Activated CD8-positive, alpha-beta memory T cell treated with anti-CD3 and anti-CD28 coated beads for 4 hours (primary cell): ENCODE measurements around the gene LPP.
"Not testable (repeated sequence)": the region's sequence is repeated elsewhere in the genome, so short reads cannot be mapped to it uniquely, and the experiment has no call there.

Experiments used
- DNase-seq, 2 donors: peaks; one replicate each; pipeline ENCODE4 v3.0.0-alpha.2; 2020; ENCODE audit warnings: low read depth in 2 of 2

The LPP gene

DNA sequence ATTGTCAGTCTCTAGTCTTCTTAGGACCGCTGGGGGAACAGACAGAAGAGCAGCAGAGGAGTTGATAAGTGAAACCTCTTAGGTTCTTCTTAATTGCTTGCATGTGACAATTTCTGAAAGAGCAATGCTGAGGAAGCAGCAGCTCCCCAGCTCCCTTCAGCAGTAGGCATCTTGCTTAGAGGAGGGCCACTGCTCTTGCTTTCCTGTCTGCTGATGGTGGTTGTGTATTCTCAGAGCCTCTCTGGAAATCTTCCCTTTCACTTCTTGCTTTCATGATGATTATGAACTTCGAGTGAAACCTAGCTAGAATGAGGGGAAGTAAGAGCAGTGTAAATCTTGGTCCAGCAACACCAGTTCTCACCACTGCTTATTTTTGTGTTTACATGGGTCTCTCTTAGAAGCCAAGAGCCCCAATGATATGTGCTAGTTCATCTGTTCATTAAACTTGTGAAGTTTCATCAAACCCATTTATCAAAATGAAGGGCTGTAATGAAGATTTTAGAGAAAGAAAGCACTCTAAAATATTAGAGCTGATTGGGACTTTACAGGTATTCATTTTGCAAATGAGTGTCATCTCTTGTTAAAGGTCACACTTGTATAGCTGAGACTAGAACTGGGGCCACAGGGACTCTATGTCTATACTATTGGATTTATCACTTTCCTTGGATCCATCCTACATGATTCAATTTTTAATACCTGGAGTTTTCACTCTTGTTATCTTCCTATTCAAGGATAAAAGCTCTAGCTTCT is 246.7 kb downstream of the LPP start:
- DNase-seq: no peak

DNA sequence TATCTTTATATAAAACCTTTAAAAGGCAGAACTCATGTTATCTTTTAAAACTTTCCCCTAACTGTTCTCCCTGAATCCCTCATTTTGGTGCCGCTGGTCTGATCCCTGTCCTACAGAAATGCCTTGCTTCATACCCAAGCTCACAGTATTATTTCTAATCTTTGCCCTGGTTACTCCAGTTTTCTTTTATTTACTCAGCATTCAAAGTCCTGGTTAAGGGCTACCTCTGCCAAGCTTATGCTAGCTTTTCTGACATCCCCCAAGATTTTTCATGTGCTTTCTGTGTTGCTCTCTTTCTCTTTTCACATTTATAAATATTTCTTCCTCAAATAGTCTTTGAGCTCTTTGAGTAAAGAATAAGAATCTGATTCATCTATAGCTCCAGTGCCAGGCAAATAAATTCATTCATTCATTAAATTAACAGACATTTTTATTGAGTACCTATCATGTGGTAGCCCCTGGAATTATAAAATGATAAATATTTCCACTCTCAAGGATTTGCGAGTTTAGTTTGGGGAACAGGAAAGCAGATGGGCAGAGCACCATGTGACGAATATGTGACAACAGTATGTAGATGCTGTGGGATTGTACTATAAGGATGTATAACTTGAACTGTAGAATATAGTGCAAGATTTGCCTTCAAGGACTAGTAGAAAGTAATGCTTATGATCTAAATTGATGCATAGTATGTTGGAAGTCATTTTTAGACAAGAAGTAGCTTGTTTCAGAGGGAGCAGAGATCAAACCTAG is 247.5 kb downstream of the LPP start:
- no peak for DNase-seq

DNA sequence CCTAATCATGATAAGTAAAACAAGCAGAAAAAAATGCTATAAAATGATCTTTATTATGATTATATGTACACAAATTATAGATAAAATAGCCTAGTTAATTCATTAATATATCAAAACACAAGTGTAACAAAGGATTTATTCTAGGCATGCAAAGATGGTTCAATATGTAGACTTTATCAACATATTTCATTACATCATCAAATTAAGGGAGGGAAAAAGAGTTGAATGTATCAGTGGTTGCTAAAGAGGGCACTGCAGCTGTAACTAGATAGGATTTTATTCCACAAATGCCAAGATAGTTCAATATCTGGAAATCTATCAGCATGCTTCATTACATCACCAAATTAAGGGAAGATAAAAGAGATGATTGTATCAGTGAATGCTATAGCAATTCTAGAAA is 248.3 kb downstream of the LPP start:
- DNase-seq: no peak

DNA sequence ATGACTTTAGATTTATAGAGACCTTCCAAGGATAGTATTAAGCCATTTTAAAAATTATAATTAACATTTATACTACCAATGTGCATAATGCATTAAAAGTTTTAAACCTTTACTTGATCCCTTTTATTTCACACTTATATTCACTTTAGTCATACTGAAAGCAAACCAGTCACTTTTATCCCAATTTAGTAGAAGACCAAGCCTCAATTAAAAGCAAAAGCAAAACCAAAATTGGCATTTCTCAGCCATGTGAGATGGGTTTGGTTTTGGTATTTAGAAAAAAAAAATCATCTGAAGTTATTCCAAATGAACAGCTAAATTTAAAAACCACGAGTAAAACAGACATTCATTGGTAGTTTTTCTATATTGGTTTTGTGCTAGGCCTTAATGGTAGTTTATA is 249.4 kb downstream of the LPP start:
- no peak for DNase-seq

DNA sequence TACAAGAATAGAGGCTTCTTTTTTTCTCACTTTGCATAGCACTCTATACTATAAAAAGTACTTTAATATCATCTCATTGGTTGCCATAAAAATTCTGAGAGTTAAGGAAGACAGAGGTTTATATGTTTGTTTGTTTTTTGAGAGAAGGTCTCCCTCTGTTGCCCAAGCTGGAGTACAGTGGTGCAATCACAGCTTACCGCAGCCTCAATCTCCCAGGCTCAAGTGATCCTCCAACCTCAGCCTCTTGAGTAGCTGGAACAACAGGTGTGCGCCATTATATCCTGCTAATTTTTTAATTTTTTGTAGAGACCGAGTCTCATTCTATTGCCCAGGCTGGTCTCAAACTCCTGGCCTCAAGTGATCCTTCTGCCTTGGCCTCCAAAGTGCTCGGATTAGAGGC is 250.2 kb downstream of the LPP start:
- no peak for DNase-seq

DNA sequence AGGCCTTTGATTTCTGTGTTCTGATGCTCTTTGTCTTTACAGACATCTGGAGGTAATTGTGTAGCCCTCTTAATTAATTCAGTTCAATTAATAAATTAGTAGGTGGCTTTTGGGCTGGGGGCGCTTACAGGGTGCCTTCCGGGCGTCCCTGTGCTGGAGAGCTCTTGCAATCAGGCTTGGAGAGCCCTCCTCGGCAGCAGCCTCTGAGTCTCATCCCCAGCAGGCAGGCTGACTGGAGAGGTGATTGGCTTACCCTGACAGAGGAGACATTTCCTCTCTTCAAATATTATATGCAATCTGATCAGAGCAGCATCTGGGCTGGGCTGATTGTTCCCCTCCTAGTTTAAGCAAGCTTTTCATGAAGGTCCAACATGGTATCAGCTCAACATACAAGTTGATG is 250.7 kb downstream of the LPP start:
- DNase-seq: no peak

DNA sequence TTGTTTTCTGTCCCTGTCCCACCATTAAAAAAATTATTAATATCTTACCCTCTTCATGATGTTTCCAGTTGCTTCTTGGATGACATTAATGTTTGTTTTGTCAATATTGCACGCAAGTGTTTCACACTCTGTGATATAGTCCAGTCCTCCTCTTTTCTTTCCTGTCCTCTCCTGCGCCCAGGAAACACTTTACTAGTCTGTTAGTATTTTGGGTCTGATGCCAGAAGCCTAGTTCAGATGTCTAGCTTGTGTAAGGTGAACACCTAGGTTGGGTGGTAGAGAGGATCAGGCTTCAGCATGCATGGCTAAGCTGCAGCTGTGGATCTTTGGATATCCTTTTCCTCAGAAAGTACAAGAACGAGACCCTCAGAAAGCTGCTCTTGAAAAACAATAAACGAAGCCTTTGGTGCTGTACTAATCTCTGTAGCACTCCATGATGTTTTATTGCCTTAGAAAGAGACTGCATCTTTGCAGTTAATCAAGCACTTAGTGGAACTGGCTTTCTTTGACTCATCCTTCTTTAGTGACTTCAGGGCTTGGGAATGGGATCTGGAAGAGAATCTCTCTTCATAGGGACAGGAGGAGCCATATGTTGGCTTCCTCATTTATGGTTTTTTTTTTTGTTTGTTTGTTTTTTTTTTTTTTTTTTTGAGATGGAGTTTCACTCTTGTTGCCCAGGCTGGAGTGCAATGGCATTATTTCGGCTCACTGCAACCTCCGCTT is 253.4 kb downstream of the LPP start:
- DNase-seq: no peak

DNA sequence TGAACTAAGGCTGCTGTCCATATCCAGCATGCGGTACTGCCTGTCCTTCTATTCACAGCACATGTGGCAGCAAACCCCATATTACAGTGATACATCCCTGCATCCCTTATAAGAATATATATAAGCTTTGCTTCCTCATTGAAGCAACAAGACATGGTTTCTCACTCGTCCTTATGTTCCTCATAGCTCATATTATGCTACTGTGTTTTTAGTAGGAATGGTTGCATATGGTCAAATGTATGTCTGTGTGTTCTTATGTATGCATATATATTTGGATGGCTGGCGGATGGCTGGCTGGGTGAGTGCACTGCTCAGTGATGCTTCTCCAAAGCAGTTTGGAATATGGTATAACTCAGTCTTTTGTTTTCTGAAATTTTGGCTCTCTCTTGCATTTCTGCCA is 254.9 kb downstream of the LPP start:
- no peak for DNase-seq

DNA sequence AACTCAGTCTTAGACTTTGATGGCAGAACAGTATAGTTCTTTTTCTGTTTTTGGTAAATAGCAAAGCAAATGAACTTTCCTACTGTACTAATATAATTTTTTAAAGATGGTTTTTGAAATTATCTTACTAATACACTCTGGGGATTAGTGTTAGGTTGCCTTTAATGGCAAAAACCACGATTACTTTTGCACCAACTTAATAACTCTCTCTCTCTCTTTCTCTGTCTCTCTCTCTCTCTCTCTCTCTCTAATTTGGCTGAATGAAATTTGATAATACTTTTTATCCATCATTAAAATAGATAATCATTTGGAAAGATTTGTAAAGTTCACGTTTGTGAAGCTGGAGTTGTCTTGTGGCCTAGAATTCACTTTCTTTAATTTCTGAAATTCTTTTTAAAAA is 257.8 kb downstream of the LPP start:
- no peak for DNase-seq

DNA sequence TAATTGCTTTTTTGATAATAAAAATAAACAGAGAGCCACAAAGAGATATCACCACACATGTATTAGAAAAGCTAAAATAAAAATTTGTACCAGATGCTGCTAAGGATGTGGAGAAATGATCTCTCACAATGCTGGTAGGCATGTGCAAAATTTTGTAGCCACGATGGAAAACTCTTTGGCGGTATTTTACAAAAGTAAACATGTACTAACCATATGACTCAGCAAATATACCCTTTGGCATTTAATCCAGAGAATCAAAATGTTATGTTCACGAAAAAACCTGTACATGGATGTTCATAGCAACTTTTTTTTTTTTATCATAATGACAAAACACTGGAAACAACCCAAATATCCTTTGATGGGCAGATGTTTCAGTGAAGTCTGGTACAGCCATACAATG is 261.2 kb downstream of the LPP start:
- no peak for DNase-seq

DNA sequence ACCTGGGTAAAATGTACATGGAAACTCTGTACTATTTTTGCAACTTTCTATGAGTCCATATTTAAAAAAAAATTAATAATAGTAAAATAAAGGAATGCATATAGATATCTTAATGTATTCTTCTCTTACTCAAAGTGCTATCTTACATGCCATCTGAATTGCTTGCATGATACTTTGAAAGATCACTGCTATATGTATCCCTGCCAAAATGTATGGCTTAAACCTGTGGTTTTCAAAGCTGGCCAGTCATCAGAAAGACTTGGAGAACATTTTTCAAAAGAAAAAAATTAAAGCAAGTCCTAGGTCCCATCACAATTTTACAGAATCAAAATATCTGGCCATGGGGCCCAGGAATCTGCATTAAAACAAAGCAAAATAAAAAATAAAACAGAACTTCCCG is 262.1 kb downstream of the LPP start:
- DNase-seq: no peak

DNA sequence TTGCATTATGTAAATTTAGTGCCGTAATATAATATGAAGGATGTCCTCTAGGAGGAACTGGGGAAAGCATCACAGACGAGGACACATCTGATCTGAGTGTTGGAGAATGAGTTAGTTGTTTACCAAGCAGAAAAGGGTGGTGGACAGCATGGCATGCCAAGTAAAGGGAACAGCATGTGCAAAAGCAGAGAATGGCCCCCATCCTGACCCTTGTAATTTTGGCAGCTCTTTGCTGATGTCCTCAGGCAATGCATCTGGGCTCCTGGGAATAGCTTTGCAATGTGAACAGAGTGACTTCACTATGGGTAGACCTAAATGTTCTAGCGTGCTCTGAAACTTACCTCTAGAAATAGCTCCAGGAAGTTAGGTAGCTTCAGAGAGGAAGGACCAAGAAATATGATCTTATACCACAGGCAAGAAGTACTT is 263.3 kb downstream of the LPP start:
- no peak for DNase-seq

DNA sequence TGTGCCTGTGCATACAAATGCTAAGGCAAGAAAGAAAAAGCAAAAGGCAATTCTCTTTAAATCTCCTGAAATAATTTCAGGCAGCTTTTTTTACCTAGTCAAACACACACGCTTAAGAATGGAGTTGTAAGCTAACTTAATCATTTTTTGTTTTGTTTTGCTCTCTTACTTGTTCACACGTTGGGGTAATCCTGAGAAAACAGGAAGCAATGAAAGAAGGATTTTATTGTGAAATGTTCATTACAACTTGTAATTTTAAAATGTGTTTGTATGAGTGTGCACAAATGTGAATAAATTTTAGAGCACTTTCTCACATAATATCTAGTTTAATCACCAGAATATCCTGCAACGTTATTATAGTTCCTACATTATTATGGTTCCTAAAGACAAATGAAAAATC is 263.8 kb downstream of the LPP start:
- DNase-seq: no peak

DNA sequence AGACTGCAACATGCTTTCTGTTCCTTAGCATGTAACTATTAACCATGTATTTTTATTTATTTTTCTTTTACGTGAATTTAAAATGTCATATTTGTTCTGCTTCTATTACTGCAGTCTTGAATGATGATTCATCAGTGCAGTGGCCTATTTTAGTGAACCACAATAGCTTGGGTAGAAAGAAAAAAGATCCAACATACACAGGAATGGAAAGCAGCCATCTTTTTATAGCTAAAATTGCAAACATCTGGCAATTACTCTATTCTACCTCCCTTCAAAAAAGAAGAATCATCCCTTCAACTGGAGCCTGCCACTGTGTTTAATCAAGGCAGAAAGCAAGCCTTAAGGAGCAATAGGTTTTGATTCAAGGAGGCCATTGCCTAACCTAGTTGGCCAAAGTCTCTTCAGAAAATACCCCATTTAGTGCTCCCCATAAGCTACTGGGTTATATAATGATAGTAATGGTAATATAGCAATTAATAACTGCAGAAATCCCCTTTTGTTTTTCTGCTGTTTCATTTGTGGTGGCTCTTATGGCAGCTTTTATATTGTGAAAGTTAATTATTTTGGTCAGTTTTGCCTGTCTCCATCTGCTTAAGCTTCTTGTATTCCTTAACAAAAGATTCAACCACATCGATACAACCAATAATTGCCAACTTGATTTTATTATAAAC is 267.3 kb downstream of the LPP start:
- no peak for DNase-seq

DNA sequence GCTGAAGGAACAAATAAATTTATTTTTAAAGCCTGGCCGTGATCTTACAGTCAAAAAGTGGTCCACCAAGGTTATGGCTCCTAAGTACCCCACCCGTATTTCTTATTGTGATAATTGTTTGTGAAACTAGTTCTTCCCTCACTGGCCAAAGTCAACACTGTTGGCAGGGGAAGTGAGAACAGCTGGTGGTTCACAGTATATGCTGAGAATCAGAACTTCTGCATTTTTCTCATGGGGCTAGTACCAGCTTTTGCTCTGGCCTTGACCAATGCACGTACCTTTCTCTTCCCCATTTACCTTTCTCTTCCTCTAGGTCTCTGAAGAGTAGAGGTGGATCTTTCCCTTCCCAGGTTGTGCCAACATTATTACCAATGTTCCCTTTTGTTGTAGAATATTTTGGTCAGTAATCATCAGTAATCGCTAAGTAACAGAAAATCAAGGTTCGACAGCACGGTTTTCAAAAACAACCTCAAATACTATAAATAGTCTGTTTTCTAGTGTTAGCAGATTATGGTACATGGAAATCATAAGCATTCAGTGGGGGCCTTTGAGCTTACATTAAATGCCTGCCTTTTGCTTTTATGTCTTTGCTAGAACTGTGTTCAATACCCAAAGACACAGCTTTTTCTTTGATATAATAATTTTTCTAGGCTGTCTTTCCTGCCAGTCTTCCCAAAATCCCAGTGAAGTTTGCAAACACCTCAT is 268.0 kb downstream of the LPP start:
- no peak for DNase-seq

DNA sequence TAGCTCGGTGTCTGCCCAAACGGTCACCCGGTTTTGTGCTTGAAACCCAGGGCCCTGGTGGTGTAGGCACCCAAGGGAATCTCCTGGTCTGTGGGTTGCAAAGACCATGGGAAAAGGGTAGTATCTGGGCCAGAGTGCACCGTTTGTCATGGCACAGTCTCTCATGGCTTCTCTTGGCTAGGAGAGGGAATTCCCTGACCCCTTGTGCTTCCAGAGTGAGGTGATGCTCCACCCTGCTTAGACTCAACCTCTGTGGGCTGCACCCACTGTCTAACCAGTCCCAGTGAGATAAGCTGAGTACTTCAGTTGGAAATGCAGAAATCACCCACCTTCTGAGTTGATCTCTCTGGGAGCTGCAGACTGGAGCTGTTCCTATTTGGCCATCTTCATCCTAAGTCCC is 274.0 kb downstream of the LPP start:
- not testable (repeated sequence) for DNase-seq

DNA sequence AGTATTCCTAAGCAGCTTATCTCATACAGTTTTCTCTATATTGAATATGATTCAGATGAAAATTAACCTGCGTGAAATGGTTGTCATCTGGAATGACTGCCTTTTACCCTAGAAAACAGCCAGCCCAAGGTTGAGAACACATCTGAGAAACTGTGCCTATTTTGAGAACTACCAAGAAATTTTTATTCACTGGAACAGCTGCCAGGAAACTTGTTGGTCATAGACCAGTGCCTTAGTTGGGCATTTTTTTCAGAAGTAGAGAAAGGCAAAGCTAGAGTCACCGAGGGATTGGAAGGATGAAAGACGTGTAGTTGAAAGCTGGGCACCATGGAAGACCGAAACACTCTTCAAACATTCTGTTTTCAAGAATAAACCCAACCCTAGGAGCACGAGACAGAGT is 277.1 kb downstream of the LPP start:
- DNase-seq: no peak

DNA sequence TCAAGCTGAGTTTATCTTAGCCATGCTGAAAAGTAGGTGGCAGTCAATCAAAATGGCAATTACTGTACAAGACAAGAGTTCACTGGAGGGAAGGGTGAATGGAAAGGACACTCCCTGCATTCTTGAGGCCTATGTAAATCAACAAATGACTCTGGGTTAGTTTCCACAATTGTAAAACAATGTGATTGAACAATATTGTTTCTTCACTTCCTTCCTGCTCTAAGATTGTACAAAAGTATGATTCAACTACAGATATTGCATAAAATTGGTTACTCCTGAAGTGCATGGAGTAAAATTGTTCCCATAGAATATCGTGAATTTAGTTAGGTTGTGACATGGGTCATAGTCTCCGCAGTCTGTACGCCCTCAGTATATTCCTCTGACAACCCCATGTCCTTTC is 277.6 kb downstream of the LPP start:
- no peak for DNase-seq

DNA sequence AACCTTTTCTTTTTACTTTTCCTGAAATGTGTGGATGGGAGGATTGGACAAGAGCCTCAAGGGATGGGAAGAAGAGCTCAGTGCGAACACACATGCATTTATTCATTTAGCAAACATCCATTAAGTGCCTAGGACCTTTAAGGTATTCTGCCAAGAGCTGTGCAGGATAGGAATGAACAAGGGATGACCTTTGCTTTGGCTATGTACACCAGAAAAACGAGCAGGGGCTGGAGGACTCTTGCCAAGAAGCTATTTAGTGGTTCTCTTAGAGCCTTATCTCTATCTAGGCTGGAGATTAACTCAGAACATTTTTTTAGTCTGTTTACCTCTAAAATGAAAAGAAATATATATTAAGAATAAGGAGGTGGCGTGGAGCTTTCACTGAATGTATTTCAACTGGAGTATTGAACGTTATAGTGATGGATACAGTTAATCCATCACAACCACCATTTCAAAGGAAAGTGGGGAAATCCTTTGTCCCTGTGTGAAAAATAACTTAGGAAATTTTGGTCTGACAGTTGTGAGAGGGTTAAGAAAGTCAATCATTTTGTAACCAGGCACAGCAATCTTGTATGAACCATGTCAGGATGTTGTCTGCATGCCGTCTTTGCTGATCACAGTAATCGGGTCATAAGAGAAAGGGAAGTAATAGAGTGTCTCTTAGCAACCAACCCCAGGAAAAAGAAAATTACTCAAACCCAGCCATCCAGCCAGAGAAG is 279.0 kb downstream of the LPP start:
- DNase-seq: no peak

DNA sequence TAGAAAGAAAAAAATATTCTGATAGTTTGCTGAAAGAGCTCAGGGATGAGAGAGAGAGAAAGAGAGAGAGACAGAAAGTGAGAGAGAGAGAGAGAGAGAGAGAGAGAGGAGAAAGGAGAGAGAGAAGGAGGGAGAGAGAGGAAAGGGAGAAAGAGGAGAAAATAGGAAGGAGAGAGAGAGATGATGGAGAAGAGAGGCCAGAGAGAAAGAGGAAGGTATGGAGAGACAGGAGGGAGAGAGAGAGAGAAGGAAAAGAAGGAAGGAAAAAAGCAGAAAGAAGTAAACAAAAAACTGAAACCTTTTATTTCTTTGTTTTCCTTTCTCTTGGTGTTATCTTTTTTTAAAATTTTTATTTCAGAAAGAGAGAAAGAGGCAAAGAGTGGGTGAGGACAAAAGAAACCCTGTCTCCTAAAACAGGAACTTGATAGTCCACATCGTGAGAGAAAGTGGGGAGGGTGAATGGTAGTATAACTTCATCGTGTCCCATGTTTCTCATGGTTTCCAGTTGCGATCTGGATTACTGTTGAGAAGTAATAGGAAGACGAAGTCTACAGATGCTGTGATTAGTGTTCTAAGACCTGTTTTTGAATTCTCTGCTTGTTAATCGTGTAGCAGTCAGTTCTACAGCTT is 279.7 kb downstream of the LPP start:
- no peak for DNase-seq

DNA sequence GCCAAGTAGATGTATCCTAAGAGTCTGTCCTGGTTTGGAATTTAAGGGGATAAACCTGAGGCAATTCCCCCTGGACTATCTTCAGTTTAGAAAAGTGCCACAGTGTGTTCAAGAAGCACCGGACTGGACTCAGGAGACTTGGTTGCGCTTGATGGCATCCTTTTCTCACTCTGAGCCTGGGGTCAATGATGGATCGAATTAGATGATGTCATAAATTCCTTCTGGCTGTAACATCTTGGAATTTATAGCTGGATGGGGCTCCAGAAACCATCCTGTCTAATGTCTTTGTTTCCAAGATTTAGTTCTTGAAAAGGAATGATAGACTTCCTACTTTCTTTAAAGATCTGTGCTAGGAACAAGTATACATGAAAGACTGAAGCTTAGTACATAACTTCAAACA is 280.6 kb downstream of the LPP start:
- DNase-seq: no peak
